Cardiac fibroblast (primary cell): Measurements from ENCODE around the gene ANTKMT.

Experiments
- DNase-seq, 2 donors: peaks; one replicate each; pipeline versions ENCODE4 v3.0.0 to v3.0.0-alpha.2; 2010; ENCODE audit warnings: low read depth in 2 of 2
- H3K4me3 ChIP-seq, 2 donors: replicated peaks in 1 of 2; 1 replicate in 1 of 2; 2 replicates in 1 of 2; pipeline ENCODE4 v1.5.1; 2011; ENCODE audit warnings: low read depth in 2 of 2, low read length in 2 of 2, mild to moderate bottlenecking in 2 of 2, moderate library complexity in 1 of 2
- CTCF ChIP-seq: IDR thresholded peaks from one replicate; pipeline ENCODE4 v1.5.1; 2011; ENCODE audit warnings: low read depth, mild to moderate bottlenecking, low read length, inconsistent platforms

Gene ANTKMT

DNA sequence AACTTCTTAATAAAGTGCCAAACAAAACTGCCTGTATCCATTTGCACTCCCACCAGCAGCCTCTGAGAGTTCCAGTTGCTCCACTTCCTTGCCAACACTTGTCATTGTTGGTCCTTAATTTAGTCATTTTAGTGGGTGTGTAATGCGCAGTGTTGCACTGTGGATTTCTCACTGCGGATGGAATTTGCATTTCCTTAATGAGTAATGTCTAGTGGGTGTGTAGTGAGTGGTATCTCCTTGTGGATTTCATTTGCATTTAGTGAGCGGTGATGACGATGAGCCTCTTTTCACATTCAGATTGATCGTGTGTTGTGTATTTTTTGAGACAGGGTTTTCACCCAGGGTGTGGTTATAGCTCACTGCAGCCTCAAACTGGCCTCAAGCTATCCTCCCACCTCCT, 35.5 kb downstream of the ANTKMT start:
- DNase-seq, result no peak
- TF ChIP-seq CTCF, result no peak

DNA sequence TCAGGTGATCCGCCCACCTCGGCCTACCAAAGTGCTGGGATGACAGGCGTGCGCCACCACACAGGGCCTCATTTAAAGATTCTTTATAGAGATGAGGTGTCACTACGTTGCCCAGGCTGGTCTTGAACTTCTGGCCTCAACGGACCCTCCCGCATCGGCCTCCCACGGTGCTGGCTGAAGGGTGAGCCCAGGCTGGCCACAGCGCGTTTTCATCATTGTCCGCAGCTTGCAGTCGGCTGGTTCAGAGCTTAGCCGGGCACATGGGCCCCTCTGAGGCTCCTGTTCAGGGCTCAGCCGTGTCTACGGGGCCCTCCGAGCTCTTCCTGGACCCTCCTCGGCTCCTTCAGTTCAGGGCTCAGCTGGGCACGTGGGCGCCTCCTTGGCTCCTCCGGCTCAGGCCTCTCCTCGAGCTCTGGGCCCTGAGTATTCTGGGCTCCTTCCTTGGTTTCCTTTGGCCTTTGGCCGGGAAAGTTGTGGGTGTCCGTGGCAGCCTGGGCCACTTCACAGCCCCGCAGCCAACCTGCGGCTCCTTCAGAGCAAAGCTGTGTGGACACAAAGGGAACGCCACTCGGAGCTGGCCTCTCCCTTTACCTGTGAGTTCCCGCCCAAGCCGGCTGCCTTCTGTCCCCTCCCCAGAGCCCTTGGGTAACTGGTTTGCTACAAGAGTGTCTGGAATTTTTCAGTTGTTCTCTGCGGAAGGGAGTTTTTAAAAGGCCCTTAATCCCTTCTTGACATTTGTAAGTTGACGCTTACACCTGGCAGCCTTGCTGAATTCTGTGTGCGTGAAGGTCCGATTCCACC, 38.4 kb downstream of the ANTKMT start:
- no peak for DNase-seq
- H3K4me3 ChIP-seq, result no peak overlapping the region
- TF ChIP-seq CTCF, result no peak

More for the DNA sequence above, 35.5 kb downstream of the ANTKMT start:
- H3K4me3 ChIP-seq, result no peak overlapping the region

GRCh38 chr16:760065-760464, 39.1 kb downstream of the ANTKMT start:
- no peak overlapping the region for H3K4me3 ChIP-seq
- TF ChIP-seq CTCF, result no peak
- no peak for DNase-seq

- TF ChIP-seq CTCF, result no peak
- H3K4me3 ChIP-seq, result no peak within 1 kb of the TSS
- DNase-seq, result peak in 1 of 2 donors; percentile 22
Observed at GRCh38 chr16:760545-761343, 39.8 kb downstream of the ANTKMT start, which contains the start of gene MSLN. Gene MSLN (plus strand): TSS chr16:760734. CDS start chr16:762681, 1,947 bp downstream.

GRCh38 chr16:761625-762513, 40.9 kb downstream of the ANTKMT start:
- no peak for TF ChIP-seq CTCF
- no peak for DNase-seq
- H3K4me3 ChIP-seq, result no peak overlapping the region

DNA sequence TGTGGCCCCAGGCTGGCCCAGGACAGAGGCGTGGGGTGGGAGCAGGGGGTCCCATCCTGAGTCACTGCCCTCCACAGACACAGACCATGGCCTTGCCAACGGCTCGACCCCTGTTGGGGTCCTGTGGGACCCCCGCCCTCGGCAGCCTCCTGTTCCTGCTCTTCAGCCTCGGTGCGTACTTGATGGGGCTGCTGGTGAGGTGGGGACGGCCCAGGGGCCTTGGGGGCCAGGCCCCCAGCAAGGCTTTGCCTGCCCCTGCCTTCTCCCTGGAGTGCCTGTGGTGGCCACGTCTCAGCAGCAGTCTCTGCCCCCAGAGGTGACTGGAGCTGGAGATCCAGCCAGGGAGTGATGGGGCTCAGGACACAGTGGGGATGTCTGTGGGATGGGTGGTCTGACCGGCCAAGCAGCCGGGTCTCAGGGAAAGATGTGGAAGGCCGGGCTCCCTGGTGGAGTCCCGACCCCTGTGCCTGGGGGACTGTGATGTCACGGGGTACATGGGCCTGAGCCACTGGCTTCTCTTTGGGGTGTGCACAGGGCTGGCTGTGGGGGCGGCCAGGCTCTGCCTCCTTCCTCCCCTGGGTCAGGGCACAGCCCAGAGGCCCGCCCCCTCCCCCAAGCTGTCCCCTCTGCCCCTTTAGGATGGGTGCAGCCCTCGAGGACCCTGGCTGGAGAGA, 41.8 kb downstream of the ANTKMT start:
- no peak for DNase-seq
- no peak overlapping the region for H3K4me3 ChIP-seq
- TF ChIP-seq CTCF, result no peak
